Measurements from ENCODE around the gene IL20RB.
A peak's percentile ranks its signal among the peaks of the same experiment; 100 is the strongest.
"Not testable (repeated sequence)": the region's sequence is repeated elsewhere in the genome, so short reads cannot be mapped to it uniquely, and the experiment has no call there.

The IL20RB gene

DNA sequence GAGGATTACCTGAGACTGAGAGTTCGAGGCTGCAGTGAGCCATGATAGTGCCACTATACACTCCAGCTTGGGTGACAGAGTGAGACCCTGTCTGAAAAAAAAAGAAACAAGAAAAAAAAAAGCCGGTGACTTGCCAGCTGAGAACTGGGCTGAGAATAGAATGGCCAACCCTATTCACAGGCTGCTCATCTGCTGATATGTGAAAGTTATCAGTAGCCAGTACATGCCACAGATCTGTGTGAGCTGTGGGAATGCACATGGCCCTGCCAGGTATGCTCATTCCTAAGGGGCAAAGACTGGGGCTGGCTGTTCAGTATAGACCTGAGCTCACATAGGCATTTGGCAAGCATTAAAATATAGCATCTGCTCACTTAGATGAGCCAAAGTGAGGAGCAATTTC lies 30.9 kb downstream of the IL20RB start:
- no peak for DNase-seq

DNA sequence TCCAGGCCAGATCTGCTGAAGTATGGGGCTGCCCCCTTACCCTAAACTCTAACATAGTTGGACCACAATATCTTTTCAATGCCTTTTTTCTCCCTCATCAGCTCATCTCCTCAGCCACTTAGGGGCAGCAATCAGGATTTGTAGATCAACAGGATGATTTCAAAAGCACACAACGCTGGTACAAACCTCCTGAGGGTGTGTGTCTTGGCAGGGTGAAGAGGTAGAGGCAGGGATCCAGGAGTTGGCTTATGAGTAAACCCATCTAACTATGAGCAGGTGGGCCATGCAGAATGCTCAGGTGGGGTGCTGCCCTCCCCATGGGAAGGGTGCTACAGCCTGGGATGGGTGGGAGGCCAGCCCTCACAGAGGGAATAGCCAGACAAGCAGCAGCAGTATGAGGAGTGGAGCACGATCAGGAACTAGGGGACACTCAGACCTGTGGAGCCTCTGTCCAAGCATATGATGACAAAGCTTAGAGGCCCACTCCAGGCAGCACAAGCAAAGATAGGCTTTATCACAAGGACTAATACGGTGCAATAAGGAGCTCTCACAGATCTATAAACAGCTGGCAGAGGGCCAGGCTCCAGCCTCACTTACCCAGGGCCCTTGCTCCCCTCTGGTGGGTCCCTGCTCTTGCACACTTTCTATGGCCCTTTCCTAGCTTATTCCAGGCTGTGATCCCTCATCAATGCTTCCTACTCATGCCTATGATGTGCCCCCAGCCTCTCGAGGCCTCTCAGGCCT lies 32.2 kb downstream of the IL20RB start:
- no peak for DNase-seq

DNA sequence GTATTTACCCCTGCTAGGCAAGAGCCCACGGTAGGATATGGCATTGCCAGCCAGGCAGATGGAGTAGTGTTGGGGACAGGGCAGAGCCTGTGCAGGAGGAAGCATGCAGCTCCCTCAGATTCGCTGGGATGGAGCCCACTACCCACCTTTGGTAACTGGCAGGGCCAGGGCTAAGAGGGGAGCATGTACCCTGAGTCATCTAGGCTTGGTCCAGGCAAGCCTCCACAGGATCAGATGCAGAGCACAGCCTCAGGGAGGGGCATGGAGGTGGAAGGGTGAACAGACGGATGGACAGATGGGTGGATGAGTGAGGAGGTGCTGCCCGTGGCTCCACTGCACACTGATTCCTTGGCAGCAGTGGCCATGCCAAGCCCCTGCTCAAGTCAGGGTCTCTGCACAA lies 33.0 kb downstream of the IL20RB start:
- no peak for DNase-seq

DNA sequence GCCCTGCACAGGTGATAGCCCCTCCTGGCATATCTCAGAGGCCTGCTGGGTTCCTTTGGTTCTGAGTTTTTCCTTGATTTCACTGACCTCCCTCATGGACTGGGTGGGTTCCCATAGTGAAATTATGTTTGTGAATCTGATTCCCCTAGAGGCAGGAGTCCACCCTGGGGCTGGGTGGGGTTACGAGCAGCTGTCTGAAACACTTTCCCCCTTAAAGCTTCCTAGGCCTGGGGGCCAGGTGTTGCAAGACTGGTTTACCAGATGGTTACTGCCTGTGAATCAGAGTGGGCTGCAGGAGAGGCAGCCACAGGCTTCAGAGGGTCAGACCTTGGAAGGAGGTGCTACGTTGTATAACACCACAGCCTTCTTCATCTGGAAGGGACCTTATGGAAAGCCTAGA lies 34.3 kb downstream of the IL20RB start:
- DNase-seq = no peak

DNA sequence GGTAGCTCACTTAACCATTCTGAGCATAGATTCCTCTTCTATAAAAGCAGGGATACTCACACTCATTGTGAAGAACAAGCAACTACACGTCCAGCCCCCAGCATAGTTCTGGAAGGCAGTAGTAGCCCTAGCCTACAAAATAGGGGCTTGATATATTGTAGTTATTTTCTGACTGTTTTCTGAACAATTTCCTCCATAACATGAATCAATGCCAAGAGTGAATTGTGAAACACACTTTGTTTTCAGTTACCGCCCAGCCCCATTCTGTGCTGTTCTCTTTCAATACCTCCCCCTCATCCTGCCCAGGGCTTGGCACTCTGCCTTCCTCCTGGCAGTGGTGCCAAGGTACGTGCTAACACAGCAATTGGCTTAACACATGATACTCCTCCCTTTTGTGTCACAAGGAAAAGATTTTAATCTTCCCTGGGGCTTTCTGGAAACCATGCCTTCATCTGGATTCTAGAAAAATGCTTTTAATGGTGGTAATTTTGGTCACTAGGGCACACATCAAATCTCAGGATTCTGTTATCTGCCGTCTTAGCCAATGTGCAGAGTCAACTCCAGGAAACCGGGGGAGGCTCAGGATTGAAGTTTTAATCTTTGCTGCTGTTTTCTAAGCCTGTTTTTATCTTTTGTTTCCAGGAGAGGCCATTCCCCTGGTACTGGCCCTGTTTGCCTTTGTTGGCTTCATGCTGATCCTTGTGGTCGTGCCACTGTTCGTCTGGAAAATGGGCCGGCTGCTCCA lies 37.2 kb downstream of the IL20RB start:
- peak; percentile 99 for DNase-seq

DNA sequence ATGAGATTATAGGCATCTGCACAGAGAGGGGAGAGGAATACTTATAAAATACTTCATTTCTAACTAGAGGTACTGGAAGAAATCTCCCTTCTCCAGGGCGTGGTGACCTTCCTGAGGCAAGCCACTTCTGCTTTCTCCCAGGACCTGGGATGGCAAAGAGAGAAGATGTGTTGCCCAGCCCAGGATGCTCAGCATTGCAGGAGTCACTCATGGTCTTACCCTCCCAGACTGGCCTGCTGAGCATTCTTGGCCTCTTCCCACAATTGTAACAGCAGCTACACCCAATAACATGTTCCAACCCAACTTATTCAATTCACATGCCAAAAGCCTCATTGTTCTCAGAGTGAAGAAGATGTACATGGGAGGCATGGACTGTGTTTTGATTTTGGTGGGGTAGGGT lies 37.9 kb downstream of the IL20RB start:
- DNase-seq = no peak

DNA sequence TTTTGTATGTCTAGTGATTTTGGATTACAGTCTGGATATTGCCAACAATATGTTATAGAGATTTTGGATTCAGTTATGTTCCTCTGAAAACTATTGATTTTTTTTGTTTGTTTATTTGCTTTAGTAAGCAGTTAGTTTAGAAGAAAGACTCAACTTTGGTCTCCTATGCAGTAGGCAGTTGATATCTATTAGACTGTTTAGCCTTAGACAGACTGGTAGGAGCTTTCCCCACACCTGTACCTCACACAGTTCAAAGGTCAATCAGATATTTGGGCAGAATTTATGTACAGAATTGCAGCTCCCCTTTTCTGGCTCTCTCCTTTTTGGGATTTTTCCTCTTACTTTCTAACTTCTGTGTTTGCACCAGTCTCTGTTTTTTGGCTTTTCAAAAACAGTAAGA lies 42.3 kb downstream of the IL20RB start:
- DNase-seq = no peak

DNA sequence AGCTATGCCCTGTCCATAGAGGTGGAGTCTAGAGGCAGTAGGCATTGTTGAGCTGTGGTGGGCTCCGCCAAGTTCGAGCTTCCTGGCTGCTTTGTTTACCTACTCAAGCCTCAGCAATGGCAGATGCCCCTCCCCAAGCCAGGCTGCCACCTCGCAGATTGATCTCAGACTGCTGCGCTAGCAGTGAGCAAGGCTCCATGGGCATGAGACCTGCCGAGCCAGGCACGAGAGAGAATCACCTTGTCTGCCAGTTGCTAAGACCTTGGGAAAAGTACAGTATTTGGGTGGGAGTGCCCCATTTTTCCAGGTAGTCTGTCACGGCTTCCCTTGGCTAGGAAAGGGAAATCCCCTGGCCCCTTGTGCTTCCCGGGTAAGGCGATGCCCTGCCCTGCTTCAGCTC lies 49.6 kb downstream of the IL20RB start:
- DNase-seq = not testable (repeated sequence)

DNA sequence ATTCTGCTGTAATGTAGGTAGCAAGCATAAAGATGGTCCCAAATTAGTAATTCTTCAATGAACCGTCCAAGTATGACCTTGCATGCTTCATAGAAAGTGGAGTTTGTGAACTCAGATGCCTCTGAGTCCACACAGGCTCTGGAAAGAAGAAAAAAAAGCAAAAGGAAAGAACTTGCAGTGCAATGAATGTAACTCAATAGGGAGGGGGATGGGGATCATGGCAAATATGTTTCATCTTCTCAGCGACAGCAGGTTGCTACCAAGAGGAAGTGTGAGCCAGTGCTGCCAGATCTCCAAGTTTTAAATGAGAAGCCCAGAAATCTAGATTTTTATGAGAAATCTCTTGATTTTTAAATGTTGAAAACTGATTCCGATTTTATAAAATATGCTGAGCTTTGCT lies 50.3 kb downstream of the IL20RB start:
- no peak for DNase-seq

DNA sequence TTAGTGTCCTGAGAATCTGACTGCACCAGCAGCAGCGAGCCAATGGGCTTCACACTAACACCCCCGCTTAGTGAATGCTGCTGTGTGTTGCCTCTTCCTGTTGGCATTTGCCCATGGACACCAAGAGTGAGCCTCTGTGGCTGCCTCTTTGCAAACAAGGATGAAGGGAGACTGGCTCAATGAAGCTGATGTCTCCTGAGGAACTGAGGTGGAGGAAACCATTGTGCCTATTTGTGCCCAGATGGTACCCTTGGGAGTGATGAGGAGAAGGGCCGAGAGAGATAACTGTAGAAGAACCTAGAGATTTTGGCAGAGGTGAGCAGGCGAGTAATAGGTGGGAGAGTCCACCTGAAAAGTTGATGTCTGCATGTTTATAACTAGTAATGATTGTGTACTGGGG lies 51.2 kb downstream of the IL20RB start:
- no peak for DNase-seq

DNA sequence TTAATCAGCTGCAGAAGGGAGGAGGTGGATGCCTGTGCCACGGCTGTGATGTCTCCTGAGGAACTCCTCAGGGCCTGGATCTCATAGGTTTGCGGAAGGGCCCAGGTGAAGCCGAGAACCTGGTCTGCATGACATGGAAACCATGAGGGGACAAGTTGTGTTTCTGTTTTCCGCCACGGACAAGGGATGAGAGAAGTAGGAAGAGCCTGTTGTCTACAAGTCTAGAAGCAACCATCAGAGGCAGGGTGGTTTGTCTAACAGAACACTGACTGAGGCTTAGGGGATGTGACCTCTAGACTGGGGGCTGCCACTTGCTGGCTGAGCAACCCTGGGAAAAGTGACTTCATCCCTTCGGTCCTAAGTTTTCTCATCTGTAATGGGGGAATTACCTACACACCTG lies 52.4 kb downstream of the IL20RB start:
- no peak for DNase-seq

DNA sequence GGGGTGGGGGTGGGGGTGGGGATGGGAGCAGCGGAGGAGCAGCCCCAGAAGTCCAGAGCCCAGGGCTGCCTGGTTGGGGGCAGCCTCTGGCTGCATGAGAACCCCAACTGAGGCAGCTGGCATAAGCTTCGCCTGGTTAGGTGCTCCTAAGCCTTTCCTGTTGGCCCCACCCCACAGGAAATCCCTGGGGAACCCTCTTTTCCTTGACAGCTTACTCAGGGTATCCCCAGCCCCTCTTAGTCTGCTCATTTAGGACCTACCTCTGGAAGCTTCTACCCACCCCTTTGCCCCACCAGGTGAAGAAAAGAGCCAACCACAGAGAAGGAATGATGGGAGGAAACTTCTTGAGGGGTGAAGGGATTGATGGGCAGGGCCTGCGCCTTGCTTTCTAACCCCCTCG lies 53.4 kb downstream of the IL20RB start:
- DNase-seq = no peak

DNA sequence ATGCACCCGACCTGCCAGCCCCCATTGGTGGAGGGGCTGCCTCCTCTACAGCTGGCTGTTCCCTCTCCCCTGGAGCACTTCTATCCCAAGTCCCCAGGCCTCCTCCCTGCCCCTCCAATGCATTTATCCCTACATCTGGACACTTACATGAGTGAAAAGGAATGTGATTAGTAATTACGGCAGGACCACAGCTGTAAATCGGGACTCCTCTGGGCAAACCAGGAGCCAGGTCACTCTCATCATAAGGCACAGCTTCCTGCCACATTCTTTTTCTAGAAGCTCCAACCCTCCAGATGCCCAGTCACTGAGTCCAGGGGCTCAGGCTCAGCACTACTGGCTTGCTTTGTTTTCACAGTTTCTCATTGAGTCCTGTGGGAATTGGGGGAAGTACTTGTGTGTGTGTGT lies 54.3 kb downstream of the IL20RB start:
- no peak for DNase-seq

DNA sequence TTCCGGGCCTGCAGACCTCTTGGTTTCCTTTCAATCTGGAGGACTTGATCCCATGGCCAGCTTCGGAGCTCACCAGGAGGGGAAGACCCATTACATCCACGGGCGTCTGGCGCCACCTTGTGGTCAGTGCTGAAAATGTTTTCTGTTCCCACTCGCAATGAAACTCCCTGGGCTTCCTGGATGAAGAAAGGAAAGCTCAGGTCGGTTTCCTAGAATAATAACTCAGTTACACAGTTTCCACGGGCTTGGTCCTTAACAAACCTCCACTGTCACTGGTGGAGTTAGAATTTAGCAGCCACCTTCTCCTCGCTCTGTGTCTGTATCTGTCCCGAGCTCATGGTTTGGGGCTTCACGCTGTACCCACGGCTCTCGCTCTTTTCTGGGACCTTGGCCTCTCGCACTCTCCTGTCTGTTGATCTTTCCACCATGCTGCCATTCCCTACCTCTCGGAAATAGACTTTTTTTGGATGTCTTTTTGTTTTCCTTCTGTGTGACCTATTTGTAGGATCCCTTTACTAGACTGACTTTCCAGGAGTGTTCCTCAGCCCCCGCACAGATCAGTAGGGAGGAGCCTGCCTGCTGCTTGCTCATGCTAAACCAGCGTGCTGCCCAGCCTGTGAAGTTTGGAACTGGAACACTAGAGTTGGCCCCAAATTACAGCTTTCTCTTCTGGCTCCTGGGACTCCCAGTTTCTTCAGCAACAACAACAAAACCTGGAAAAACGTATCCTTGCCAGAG lies 56.3 kb downstream of the IL20RB start:
- peak; percentile 90 to 92 for DNase-seq

DNA sequence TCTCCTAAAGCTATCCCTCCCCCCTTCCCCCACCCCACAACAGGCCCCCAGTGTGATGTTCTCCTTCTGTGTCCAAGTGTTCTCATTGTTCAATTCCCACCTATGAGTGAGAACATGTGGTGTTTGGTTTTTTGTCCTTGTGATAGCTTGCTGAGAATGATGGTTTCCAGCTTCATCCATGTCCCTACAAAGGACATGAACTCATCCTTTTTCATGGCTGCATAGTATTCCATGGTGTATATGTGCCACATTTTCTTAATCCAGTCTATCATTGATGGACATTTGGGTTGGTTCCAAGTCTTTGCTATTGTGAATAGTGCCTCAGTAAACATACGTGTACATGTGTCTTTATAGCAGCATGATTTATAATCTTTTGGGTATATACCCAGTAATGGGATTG lies 59.5 kb downstream of the IL20RB start:
- not testable (repeated sequence) for DNase-seq

DNA sequence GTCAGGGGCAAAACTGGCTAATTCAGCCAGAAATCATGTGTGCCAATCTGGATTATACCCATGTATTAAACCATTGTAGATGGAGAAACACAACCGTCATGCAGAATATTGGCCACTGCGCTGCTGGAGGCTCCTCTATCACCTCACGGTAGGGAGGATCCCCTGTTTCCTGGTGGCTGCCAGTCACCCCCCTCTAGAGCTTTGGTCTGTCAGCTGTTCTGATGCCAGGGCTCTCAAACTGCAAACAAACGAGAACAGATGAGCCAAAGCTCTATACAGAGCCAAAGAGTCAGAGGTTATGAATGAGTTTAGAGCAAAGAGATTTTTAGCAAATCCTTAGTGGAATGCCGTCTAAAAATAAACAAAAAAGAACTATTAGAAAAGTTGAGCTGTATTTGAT lies 62.5 kb downstream of the IL20RB start:
- peak; percentile 32 to 64 for DNase-seq

DNA sequence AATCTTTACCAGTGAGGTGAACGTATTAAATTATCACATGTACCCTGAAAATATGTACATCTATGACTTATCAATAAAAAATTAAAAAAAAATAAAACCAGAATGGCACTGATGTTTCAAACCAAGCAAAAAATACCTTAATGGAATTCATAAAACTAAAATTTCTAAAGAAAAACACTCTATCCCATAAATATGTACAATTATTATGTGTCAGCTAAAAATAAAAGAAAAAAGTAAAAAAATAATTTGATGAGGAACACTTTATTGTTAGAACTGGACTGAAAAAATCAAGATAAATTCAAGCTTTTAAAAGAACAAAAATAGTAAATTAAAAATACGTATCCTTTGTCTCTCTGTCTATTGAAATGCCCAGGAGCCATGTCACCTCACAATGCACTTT lies 63.1 kb downstream of the IL20RB start:
- DNase-seq = no peak

DNA sequence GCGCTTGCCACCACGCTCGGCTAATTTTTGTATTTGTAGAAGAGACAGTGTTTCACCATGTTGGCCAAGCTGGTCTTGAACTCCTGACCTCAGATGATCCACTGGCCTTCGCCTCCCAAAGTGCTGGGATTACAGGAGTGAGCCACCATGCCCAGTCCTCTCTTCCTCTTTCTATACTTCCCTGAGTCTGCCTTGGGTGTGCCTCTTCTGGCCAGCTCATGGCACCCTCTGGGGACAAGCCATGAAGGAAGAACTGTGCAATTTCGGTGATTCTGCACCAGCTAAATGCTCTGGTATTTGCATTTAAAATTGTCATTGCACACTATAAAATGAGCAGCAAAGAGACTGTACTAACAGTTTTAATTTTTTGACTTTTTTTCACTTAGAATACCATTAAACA lies 66.6 kb downstream of the IL20RB start:
- DNase-seq = no peak

DNA sequence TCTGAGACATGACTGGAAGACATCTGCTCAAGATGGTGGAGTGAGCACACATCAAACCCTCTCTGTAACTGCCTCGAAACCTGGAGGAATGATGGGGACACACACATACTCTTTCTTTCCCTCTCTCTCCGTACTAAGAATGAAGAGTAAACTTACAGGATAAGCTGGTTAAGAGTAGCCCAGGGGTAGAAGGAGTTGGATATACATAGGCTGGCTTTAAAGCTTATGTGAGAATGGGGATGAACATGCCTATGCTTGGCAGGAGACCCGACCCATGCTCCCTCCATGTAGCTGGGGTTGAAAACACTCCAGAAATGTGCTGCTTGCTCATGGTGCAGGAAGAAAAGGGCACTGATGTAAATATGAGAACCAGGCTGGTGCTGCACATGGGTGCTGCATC lies 68.9 kb downstream of the IL20RB start:
- no peak for DNase-seq

DNA sequence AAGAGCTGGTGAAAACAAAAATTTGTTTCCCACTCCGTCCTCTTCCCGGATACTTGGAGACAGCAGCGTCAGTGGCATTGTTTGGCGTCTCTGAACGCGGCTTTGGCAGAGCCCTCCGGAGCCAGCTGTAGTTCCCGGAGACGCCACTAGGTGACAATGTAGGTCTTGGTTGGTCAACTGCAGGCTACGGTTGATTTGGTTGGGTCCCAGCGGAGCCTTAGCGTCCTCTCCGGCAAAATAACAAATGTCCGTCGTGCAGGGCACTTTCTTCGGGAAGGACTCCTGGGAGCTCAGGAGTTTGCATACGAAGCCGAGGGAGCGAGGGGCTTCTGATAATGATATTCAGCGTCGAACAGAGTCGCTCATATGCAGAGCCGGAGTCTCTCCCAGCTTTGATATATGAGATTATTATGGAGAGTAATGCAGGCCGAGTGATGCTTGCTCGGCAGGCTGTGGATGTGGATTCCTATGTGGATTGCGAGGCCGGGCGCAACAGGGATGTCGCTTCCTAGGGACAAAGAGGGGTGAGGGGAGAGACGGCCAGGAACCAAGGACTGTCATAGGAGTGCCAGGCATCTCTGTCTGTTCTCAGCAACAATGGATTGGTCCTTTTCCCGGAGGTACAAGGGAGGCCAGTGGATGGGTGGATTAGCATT lies 74.8 kb downstream of the IL20RB start:
- DNase-seq = peak; percentile 92 to 93

DNA sequence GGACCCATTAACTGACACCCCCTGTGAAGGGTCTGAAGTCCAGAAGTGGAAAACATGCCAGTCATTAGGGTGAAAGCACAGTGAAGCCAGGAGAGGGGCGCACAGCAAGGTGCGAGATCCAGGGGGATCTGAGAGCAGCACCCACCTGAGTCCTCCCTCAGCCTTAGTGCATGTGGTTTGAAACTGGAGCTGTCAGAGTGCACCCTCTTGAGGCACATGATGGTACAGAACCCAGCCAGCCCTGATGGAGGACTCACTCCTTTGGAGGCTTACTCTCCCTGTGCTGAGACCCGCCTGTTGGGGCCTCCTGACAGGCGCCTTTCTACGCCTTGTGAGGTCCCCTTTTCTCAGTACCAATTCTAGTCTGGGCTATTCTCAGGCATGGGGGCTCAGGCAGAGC lies 77.8 kb downstream of the IL20RB start:
- peak in 1 of 2 experiments; percentile 30 for DNase-seq

DNA sequence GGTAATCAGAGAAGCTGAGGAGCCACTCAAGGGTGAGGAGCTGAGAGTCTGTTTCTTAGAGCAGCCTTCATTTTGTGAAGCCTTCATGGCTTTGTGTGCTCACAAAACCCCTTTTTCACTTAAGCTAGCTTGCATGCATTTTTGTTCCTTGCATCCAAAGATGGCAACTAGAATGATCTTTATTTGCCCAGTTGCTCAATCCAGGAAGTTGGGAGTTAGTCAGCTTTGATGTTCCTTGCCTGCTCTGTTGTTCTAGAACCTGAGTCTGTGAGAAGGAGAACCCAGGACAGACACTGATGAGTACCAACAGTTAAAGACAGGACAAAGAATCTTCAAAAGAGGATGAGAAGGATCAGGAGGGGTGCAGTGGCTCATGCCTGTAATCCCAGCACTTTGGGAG lies 81.8 kb downstream of the IL20RB start:
- DNase-seq = no peak

DNA sequence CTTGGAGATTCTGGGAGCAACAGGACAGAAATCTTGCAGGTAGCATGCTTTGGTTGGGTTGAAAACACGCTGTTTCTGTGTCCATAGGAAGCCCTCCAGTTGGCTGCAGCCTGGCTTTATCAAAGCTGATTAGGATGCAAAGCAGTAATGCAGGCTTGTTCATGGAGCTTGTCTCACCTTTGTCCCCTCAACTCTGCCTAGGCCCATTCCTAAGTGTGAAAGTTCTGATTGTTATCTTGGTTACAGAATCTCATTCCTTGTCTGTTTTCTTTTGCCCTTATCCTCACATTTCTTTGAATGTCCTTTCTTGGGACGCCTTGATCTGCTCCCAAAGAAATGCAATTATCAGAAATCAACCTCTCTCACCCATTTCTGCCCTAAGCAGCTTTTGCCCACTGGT lies 83.5 kb downstream of the IL20RB start:
- DNase-seq = no peak
